ENCODE measurements around the gene ATG2A.

GRCh38 chr11:64848826-64849597, 68.0 kb downstream of the ATG2A start:
- TF ChIP-seq POLR2A (IDR thresholded peaks at IDR 0.05): no peak
- peak in 2 of 6 experiments; percentile 15 to 22 for TF ChIP-seq CTCF (IDR thresholded peaks at IDR 0.05)
